Caco-2 (cell line): ENCODE results near the gene TMEM117. TPM values are rescaled to one million over a fixed set of nuclear protein-coding genes. Genes with fewer than 3 reads are reported as not detected.

Experiments used
- BruUV-seq: library from RNA; stranded (reverse); fragments of 400-500 nt; replicated peaks from 2 replicates; lab custom pipeline; 2021; lab: Mats Ljungman, UMichigan
- CTCF ChIA-PET: fragments of 300-600 bp; sonication (Branson Sonifier 250); formaldehyde crosslinking; loops from one replicate; lab custom pipeline; 2022; ENCODE audit warnings: antibody characterized with exemption; lab: Charles Lee
- POLR2A ChIA-PET: fragments of 300-600 bp; sonication (Branson Sonifier 250); formaldehyde crosslinking; loops from one replicate; lab custom pipeline; 2022; ENCODE audit warnings: antibody characterized with exemption; lab: Charles Lee
- DNase-seq, 2 experiments: peaks; one replicate each; pipeline versions ENCODE4 v3.0.0 to v3.0.0-alpha.2; 2020 to 2022
- H3K27me3 ChIP-seq: replicated peaks from 2 replicates; pipeline ENCODE4 v1.6.0; 2011; ENCODE audit warnings: low read length; ENCODE audit not compliant: control insufficient read depth, insufficient read depth
- H3K36me3 ChIP-seq: 2 replicates; pipeline ENCODE4 v1.5.1; 2011; ENCODE audit warnings: low read length; ENCODE audit not compliant: control insufficient read depth, insufficient read depth
- H3K4me1 ChIP-seq: fragments of 250-450 bp; sonication (Bioruptor Pico); 2 replicates; pipeline ENCODE4 v1.5.1; 2020; ENCODE audit warnings: mild to moderate bottlenecking
- H3K4me3 ChIP-seq: 2 replicates; pipeline ENCODE4 v1.5.1; 2011; ENCODE audit warnings: low read depth, mild to moderate bottlenecking, control low read depth, low read length
- H3K9me3 ChIP-seq: fragments of 250-450 bp; sonication (Bioruptor Pico); 2 replicates; pipeline ENCODE4 v1.5.1; 2020; ENCODE audit warnings: mild to moderate bottlenecking, moderate library complexity
- H3K27ac Mint-ChIP-seq: one replicate; pipeline ENCODE4 v1.8.0; 2022; ENCODE audit warnings: mixed read lengths; ENCODE audit not compliant: unreplicated experiment
- H3K27me3 Mint-ChIP-seq: one replicate; pipeline ENCODE4 v1.8.0; 2022; ENCODE audit warnings: mixed read lengths; ENCODE audit not compliant: insufficient read depth, unreplicated experiment
- H3K36me3 Mint-ChIP-seq: one replicate; pipeline ENCODE4 v1.8.0; 2022; ENCODE audit warnings: mild to moderate bottlenecking, mixed read lengths; ENCODE audit not compliant: insufficient read depth, unreplicated experiment
- H3K4me1 Mint-ChIP-seq: one replicate; pipeline ENCODE4 v1.8.0; 2022; ENCODE audit warnings: low read depth, mixed read lengths; ENCODE audit not compliant: unreplicated experiment
- H3K4me3 Mint-ChIP-seq: one replicate; pipeline ENCODE4 v1.8.0; 2022; ENCODE audit warnings: mild to moderate bottlenecking, moderate library complexity, mixed read lengths; ENCODE audit not compliant: unreplicated experiment
- H3K9me3 Mint-ChIP-seq: one replicate; pipeline ENCODE4 v1.8.0; 2022; ENCODE audit warnings: mixed read lengths; ENCODE audit not compliant: unreplicated experiment
- intact Hi-C: fragments of 100-400 bp; cut with micrococcal nuclease; formaldehyde crosslinking; loops from one replicate; pipeline ENCODE4 v1.10.0; 2022; ENCODE audit not compliant: unreplicated experiment
- total RNA-seq: library from RNA; stranded (reverse); gene quantifications from 2 replicates; pipeline ENCODE4 v1.2.3, GENCODE V29; 2022
- TF ChIP-seq, protein P1 (sequence below), 2 experiments: fragments of 200-600 bp in 1 of 2; IDR thresholded peaks; 1 replicate in 1 of 2; 2 replicates in 1 of 2; pipeline versions ENCODE4 v1.5.1 to v1.8.0; 2011 to 2022; ENCODE audit warnings: antibody characterized with exemption in 1 of 2, control low read depth in 1 of 2, inconsistent platforms in 1 of 2, low read depth in 1 of 2, low read length in 1 of 2, mild to moderate bottlenecking in 1 of 2, moderate library complexity in 1 of 2; ENCODE audit not compliant: insufficient read depth in 1 of 2, severe bottlenecking in 1 of 2, unreplicated experiment in 1 of 2

The TMEM117 gene
- total RNA-seq, 1 experiment from 2014 or later, result 34.1 TPM

GRCh38 chr12:44384136-44384535, 548.3 kb downstream of the TMEM117 start:
- Histone ChIP-seq H3K4me1 (no peaks in the 10 kb centered on the region), H3K27me3 (no peaks in the 10 kb centered on the region), H3K9me3 (no peaks in the 10 kb centered on the region), H3K36me3 (no peaks in the 10 kb centered on the region), H3K4me3 (no peak overlapping the region)
- ChIA-PET CTCF (no interaction called here), POLR2A (no interaction called here)
- TF ChIP-seq, protein P1, sequence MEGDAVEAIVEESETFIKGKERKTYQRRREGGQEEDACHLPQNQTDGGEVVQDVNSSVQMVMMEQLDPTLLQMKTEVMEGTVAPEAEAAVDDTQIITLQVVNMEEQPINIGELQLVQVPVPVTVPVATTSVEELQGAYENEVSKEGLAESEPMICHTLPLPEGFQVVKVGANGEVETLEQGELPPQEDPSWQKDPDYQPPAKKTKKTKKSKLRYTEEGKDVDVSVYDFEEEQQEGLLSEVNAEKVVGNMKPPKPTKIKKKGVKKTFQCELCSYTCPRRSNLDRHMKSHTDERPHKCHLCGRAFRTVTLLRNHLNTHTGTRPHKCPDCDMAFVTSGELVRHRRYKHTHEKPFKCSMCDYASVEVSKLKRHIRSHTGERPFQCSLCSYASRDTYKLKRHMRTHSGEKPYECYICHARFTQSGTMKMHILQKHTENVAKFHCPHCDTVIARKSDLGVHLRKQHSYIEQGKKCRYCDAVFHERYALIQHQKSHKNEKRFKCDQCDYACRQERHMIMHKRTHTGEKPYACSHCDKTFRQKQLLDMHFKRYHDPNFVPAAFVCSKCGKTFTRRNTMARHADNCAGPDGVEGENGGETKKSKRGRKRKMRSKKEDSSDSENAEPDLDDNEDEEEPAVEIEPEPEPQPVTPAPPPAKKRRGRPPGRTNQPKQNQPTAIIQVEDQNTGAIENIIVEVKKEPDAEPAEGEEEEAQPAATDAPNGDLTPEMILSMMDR (IDR thresholded peaks at IDR 0.05; ENCODE audit: insufficient read depth in 1 of 2, low read depth in 1 of 2, low read length in 1 of 2, severe bottlenecking in 1 of 2, unreplicated experiment in 1 of 2), result no peak
- Mint-ChIP-seq H3K9me3 (no peaks in the 10 kb centered on the region), H3K36me3 (no peaks in the 10 kb centered on the region), H3K4me1 (no peaks in the 10 kb centered on the region), H3K4me3 (no peak overlapping the region), H3K27ac (no peak overlapping the region), H3K27me3 (no peaks in the 10 kb centered on the region)
- intact Hi-C loops, result no loop called here
- no peak for DNase-seq
- no TSS peak for BruUV-seq

DNA sequence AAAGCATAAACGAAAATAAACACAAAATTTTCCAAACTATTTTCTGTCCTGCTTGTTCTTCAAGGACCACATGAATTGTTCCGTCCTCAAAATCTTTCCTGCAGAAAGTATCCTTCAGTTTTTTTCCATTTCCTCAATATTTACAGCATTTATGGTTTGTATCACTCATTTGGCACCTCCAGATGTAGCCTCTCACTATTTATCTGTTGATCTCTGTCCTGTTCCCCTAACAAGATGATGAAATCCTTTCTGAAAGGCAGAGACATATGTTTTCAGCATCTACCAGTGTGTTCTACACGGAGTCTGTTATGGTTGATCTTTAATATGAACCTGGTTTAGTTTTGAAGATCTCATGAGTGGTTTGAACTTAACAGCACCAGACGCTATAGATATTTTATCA, 550.1 kb downstream of the TMEM117 start:
- DNase-seq, result no peak
- TF ChIP-seq, protein P1 (IDR thresholded peaks at IDR 0.05; ENCODE audit: insufficient read depth in 1 of 2, low read depth in 1 of 2, low read length in 1 of 2, severe bottlenecking in 1 of 2, unreplicated experiment in 1 of 2), result no peak
- H3K4me1 Mint-ChIP-seq, result no peaks in the 10 kb centered on the region
- ChIA-PET CTCF (no interaction called here), POLR2A (no interaction called here)
- no peaks in the 10 kb centered on the region for H3K36me3 ChIP-seq
- intact Hi-C loops, result no loop called here
- no peaks in the 10 kb centered on the region for H3K27me3 Mint-ChIP-seq
- H3K4me3 Mint-ChIP-seq, result no peak overlapping the region
- no TSS peak for BruUV-seq
- no peaks in the 10 kb centered on the region for H3K36me3 Mint-ChIP-seq
- H3K9me3 ChIP-seq, result no peaks in the 10 kb centered on the region
- no peak overlapping the region for H3K27ac Mint-ChIP-seq
- H3K4me1 ChIP-seq, result no peaks in the 10 kb centered on the region
- H3K27me3 ChIP-seq, result no peaks in the 10 kb centered on the region
- no peaks in the 10 kb centered on the region for H3K9me3 Mint-ChIP-seq
- no peak overlapping the region for H3K4me3 ChIP-seq

GRCh38 chr12:44387581-44387980, 551.7 kb downstream of the TMEM117 start:
- Mint-ChIP-seq H3K36me3 (no peaks in the 10 kb centered on the region), H3K27ac (no peak overlapping the region), H3K4me1 (no peaks in the 10 kb centered on the region), H3K4me3 (no peak overlapping the region), H3K9me3 (no peaks in the 10 kb centered on the region), H3K27me3 (no peaks in the 10 kb centered on the region)
- intact Hi-C loops, result no loop called here
- BruUV-seq, result no TSS peak
- ChIA-PET CTCF (no interaction called here), POLR2A (no interaction called here)
- Histone ChIP-seq H3K36me3 (no peaks in the 10 kb centered on the region), H3K27me3 (no peaks in the 10 kb centered on the region), H3K4me3 (no peak overlapping the region), H3K9me3 (no peaks in the 10 kb centered on the region), H3K4me1 (no peaks in the 10 kb centered on the region)
- DNase-seq, result no peak
- TF ChIP-seq, protein P1 (IDR thresholded peaks at IDR 0.05; ENCODE audit: insufficient read depth in 1 of 2, low read depth in 1 of 2, low read length in 1 of 2, severe bottlenecking in 1 of 2, unreplicated experiment in 1 of 2), result no peak
